GM18508 (cell line): ENCODE results near the gene SLC11A1.
A peak's percentile ranks its signal among the peaks of the same experiment; 100 is the strongest.

Experiments used
- ATAC-seq: cut with Tn5 transposase; IDR thresholded peaks from one replicate; pipeline ENCODE4 v1.9.1; 2021; ENCODE audit warnings: moderate number of reproducible peaks; ENCODE audit not compliant: insufficient read depth, unreplicated experiment

SLC11A1 gene

GRCh38 chr2:218364196-218364595 lies 17.9 kb upstream of the SLC11A1 start:
- ATAC-seq = no peak

DNA sequence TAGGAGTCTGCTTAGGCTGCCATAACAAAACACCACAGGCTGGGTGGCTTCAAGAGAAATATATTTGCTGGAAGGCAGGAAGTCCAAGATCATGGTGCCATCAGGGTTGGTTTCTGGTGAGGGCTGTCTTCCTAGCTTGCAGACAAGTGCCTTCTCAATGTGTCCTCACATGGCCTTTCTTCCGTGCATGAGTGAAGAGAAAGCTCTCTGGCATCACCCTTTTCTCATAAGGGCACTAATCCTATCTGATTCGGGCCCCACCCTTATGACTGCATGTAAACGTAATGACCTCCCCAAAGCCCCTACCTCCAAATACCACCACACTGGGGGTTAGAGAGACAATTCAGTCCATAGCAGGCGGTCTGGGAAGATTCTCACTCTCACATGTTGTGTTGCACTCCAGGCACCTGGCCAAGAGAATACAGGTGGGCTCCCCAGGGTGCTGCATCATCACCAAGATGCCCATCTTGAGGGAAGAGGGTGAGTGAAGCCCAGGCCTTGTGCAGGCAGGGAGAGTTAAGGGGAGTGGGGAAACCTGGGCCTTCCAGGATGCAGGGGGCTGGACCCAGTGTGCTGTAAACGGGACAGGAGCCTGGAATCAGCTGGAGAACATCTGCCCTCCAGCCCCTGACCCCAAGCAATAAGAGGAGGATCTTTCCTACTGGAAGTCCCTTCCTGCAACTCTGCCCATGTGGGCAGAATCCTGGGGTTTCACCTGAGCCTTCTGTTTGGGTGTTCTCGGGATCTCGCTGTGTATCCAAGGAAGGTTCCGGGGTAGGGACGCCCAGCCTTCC lies 15.3 kb upstream of the SLC11A1 start:
- no peak for ATAC-seq

- peak; percentile 57 for ATAC-seq
Measured at GRCh38 chr2:218367415-218368149, 14.5 kb upstream of the SLC11A1 start.

DNA sequence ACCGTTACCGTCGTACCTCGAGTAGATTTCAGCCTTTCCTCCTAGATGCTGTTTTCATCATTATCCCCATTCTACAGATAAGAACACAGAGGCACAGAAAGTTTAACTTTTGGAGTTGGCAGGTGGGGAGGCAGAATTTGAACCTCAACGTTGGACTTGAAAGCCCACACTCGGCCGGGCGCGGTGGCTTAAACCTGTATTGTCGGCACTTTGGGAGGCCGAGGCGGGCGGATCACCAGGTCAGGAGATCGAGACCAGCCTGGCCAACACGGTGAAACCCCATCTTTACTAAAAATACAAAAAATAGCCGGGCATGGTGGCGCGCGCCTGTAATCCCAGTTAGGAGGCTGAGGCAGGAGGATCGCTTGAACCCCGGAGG lies 13.9 kb upstream of the SLC11A1 start:
- ATAC-seq = no peak

GRCh38 chr2:218368621-218369153 lies 13.4 kb upstream of the SLC11A1 start:
- ATAC-seq = no peak

- no peak for ATAC-seq
Measured at GRCh38 chr2:218369330-218369729, 12.7 kb upstream of the SLC11A1 start.

- ATAC-seq = no peak
Measured at GRCh38 chr2:218370410-218371063, 11.5 kb upstream of the SLC11A1 start.

DNA sequence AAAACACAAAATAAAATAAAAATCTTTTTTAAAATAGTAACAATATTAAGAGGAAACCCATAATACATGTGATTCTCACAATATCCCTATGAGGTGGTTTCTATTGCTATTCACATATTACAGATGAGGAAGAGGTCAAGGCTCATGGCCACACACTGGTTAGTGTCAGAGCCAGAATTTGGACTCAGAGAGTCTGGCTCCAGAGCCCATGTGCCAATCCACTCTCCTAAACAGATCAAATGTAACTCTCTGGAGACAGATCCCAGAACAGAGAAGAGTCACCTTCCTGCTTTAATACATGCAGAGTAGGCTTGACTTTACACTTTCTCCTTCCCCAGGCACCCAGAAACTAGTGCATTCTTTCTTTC lies 10.1 kb upstream of the SLC11A1 start:
- no peak for ATAC-seq

DNA sequence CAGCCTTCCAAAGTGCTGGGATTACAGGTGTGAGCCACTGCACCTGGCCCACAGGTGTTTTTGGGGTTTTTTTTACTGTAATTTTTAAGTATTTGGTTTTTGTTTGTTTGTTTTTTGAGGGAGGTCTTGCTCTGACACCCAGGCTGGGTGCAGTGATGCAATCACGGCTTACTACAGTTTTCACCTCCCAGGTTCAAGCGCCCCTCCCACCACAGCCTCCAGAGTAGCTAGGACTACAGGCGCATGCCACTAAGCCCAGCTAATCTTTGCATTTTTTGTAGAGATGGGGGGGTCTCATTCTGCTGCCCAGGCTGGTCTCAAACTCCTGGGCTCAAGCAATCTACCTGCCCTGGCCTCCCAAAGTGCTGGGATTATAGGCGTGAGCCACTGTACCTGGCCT lies 7.3 kb upstream of the SLC11A1 start:
- no peak for ATAC-seq

GRCh38 chr2:218375212-218375611 lies 6.9 kb upstream of the SLC11A1 start:
- ATAC-seq = no peak

- ATAC-seq = no peak
Measured at GRCh38 chr2:218378053-218378452, 4.0 kb upstream of the SLC11A1 start.

DNA sequence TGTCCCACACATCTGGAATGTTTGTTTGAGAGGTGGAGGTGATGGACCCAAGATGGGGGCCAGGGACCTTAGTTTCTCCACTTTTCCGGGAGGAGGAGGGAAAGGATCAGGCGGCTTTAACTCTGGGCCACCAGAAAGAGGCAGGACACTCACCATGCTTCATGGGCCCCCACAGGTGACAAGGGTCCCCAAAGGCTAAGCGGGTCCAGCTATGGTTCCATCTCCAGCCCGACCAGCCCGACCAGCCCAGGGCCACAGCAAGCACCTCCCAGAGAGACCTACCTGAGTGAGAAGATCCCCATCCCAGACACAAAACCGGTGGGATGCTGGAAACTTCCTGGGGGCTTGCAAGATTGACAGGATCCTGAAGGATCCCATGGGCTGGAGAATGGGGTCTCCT lies 712 bp downstream of the SLC11A1 start:
- ATAC-seq = no peak

DNA sequence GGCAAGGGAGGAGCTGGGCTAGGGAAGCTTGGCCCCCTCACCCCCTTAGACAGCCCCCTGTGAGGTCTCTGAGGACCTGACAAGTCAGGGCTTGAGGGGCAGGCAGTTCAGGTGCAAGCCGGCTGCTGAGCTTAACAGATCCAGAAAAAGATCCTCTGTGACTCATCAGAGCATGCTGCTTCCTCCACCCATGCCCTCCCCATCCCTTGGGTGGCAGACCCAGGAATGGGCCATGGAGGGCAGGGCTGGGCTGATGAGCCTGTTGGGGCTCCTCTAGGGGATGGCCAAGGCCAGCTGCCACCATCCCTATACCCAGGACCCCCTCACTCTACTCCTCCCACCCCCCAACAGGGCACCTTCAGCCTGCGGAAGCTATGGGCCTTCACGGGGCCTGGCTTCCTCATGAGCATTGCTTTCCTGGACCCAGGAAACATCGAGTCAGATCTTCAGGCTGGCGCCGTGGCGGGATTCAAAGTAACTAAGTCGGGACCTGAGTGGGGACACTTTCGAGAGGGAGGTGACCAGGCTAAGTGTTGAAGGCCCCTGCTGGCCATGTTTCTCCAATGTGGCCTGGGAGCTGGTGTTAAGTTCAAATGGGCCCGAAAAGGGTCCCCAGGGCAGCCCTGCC lies 1.9 kb downstream of the SLC11A1 start:
- ATAC-seq = no peak

GRCh38 chr2:218384975-218385374 lies 2.9 kb downstream of the SLC11A1 start:
- no peak for ATAC-seq

- ATAC-seq = no peak
Measured at GRCh38 chr2:218386505-218387368, 4.7 kb downstream of the SLC11A1 start.

- ATAC-seq = no peak
Measured at GRCh38 chr2:218387369-218388194, 5.5 kb downstream of the SLC11A1 start.

- ATAC-seq = no peak
Measured at GRCh38 chr2:218389333-218390150, 7.5 kb downstream of the SLC11A1 start.

GRCh38 chr2:218391202-218391601 lies 9.1 kb downstream of the SLC11A1 start:
- ATAC-seq = no peak
